Caco-2 (cell line): ENCODE data around the gene TMC5. TPM values are rescaled to one million over a fixed set of nuclear protein-coding genes. Genes with fewer than 3 reads are reported as not detected.

Source experiments
- BruUV-seq: library from RNA; stranded (reverse); fragments of 400-500 nt; replicated peaks from 2 replicates; lab custom pipeline; 2021; lab: Mats Ljungman, UMichigan
- CTCF ChIA-PET: fragments of 300-600 bp; sonication (Branson Sonifier 250); formaldehyde crosslinking; loops from one replicate; lab custom pipeline; 2022; ENCODE audit warnings: antibody characterized with exemption; lab: Charles Lee
- POLR2A ChIA-PET: fragments of 300-600 bp; sonication (Branson Sonifier 250); formaldehyde crosslinking; loops from one replicate; lab custom pipeline; 2022; ENCODE audit warnings: antibody characterized with exemption; lab: Charles Lee
- DNase-seq, 2 experiments: peaks; one replicate each; pipeline versions ENCODE4 v3.0.0 to v3.0.0-alpha.2; 2020 to 2022
- H3K27me3 ChIP-seq: replicated peaks from 2 replicates; pipeline ENCODE4 v1.6.0; 2011; ENCODE audit warnings: low read length; ENCODE audit not compliant: control insufficient read depth, insufficient read depth
- H3K36me3 ChIP-seq: 2 replicates; pipeline ENCODE4 v1.5.1; 2011; ENCODE audit warnings: low read length; ENCODE audit not compliant: control insufficient read depth, insufficient read depth
- H3K4me1 ChIP-seq: fragments of 250-450 bp; sonication (Bioruptor Pico); 2 replicates; pipeline ENCODE4 v1.5.1; 2020; ENCODE audit warnings: mild to moderate bottlenecking
- H3K4me3 ChIP-seq: 2 replicates; pipeline ENCODE4 v1.5.1; 2011; ENCODE audit warnings: low read depth, mild to moderate bottlenecking, control low read depth, low read length
- H3K9me3 ChIP-seq: fragments of 250-450 bp; sonication (Bioruptor Pico); 2 replicates; pipeline ENCODE4 v1.5.1; 2020; ENCODE audit warnings: mild to moderate bottlenecking, moderate library complexity
- H3K27ac Mint-ChIP-seq: one replicate; pipeline ENCODE4 v1.8.0; 2022; ENCODE audit warnings: mixed read lengths; ENCODE audit not compliant: unreplicated experiment
- H3K27me3 Mint-ChIP-seq: one replicate; pipeline ENCODE4 v1.8.0; 2022; ENCODE audit warnings: mixed read lengths; ENCODE audit not compliant: insufficient read depth, unreplicated experiment
- H3K36me3 Mint-ChIP-seq: one replicate; pipeline ENCODE4 v1.8.0; 2022; ENCODE audit warnings: mild to moderate bottlenecking, mixed read lengths; ENCODE audit not compliant: insufficient read depth, unreplicated experiment
- H3K4me1 Mint-ChIP-seq: one replicate; pipeline ENCODE4 v1.8.0; 2022; ENCODE audit warnings: low read depth, mixed read lengths; ENCODE audit not compliant: unreplicated experiment
- H3K4me3 Mint-ChIP-seq: one replicate; pipeline ENCODE4 v1.8.0; 2022; ENCODE audit warnings: mild to moderate bottlenecking, moderate library complexity, mixed read lengths; ENCODE audit not compliant: unreplicated experiment
- H3K9me3 Mint-ChIP-seq: one replicate; pipeline ENCODE4 v1.8.0; 2022; ENCODE audit warnings: mixed read lengths; ENCODE audit not compliant: unreplicated experiment
- CTCF ChIP-seq, 2 experiments: fragments of 200-600 bp in 1 of 2; IDR thresholded peaks; 1 replicate in 1 of 2; 2 replicates in 1 of 2; pipeline versions ENCODE4 v1.5.1 to v1.8.0; 2011 to 2022; ENCODE audit warnings: antibody characterized with exemption in 1 of 2, control low read depth in 1 of 2, inconsistent platforms in 1 of 2, low read depth in 1 of 2, low read length in 1 of 2, mild to moderate bottlenecking in 1 of 2, moderate library complexity in 1 of 2; ENCODE audit not compliant: insufficient read depth in 1 of 2, severe bottlenecking in 1 of 2, unreplicated experiment in 1 of 2
- intact Hi-C: fragments of 100-400 bp; cut with micrococcal nuclease; formaldehyde crosslinking; loops from one replicate; pipeline ENCODE4 v1.10.0; 2022; ENCODE audit not compliant: unreplicated experiment
- total RNA-seq: library from RNA; stranded (reverse); gene quantifications from 2 replicates; pipeline ENCODE4 v1.2.3, GENCODE V29; 2022

Gene TMC5
- total RNA-seq, 1 experiment from 2014 or later = 2.3 TPM

GRCh38 chr16:19503461-19504075 is 85.9 kb downstream of the TMC5 start:
- no TSS peak for BruUV-seq
- intact Hi-C loops = no loop called here
- H3K36me3 ChIP-seq = no peaks in the 10 kb centered on the region; the same call in 1 of the 2 replicates
- H3K9me3 Mint-ChIP-seq = no peaks in the 10 kb centered on the region
- no peak for DNase-seq
- peaks cover 36% of the 10 kb centered on the region for H3K36me3 Mint-ChIP-seq
- H3K4me3 Mint-ChIP-seq = no peak overlapping the region
- no peak for TF ChIP-seq CTCF (IDR thresholded peaks at IDR 0.05; ENCODE audit: insufficient read depth in 1 of 2, low read depth in 1 of 2, low read length in 1 of 2, severe bottlenecking in 1 of 2, unreplicated experiment in 1 of 2)
- H3K27me3 ChIP-seq = no peaks in the 10 kb centered on the region
- no peaks in the 10 kb centered on the region for H3K27me3 Mint-ChIP-seq
- H3K4me1 ChIP-seq = 0 out of 2 replicates have a peak, but pooled peaks cover 4% of the 10 kb centered on the region
- ChIA-PET POLR2A (no interaction called here), CTCF (interaction anchor here (0.6 to 1.7 kb wide), 3 partner anchors 10 to 117 kb away, joined by 3 to 5 read pairs (median 3); no protein-coding TSS in a partner anchor)
- H3K9me3 ChIP-seq = no peaks in the 10 kb centered on the region
- H3K4me1 Mint-ChIP-seq = peaks cover 9% of the 10 kb centered on the region
- H3K27ac Mint-ChIP-seq = no peak overlapping the region
- no peak overlapping the region for H3K4me3 ChIP-seq

- Histone ChIP-seq H3K27me3 (no peaks in the 10 kb centered on the region), H3K4me1 (0 out of 2 replicates have a peak, but pooled peaks cover 4% of the 10 kb centered on the region), H3K9me3 (no peaks in the 10 kb centered on the region), H3K36me3 (no peaks in the 10 kb centered on the region; the same call in 1 of the 2 replicates), H3K4me3 (no peak overlapping the region)
- no peak for DNase-seq
- TF ChIP-seq CTCF (IDR thresholded peaks at IDR 0.05; ENCODE audit: insufficient read depth in 1 of 2, low read depth in 1 of 2, low read length in 1 of 2, severe bottlenecking in 1 of 2, unreplicated experiment in 1 of 2) = no peak
- BruUV-seq = no TSS peak
- POLR2A ChIA-PET = no interaction called here
- CTCF ChIA-PET = interaction anchor here (0.9 kb wide), 1 partner anchor 121 kb away, joined by 3 read pairs; no protein-coding TSS in a partner anchor
- H3K4me1 Mint-ChIP-seq = peaks cover 9% of the 10 kb centered on the region
- no peak overlapping the region for H3K27ac Mint-ChIP-seq
- no peak overlapping the region for H3K4me3 Mint-ChIP-seq
- intact Hi-C loops = no loop called here
- no peaks in the 10 kb centered on the region for H3K9me3 Mint-ChIP-seq
- H3K27me3 Mint-ChIP-seq = no peaks in the 10 kb centered on the region
- H3K36me3 Mint-ChIP-seq = peaks cover 33% of the 10 kb centered on the region
Observed at GRCh38 chr16:19505600-19506303, 88.1 kb downstream of the TMC5 start.

- intact Hi-C loops = no loop called here
- BruUV-seq = no TSS peak
- H3K27ac Mint-ChIP-seq = no peak overlapping the region
Observed at GRCh38 chr16:19506965-19507364, 89.3 kb downstream of the TMC5 start.

More at GRCh38 chr16:19506965-19507364, 89.3 kb downstream of the TMC5 start:
- ChIA-PET CTCF (no interaction called here), POLR2A (no interaction called here)
- DNase-seq = no peak
- Mint-ChIP-seq H3K9me3 (no peaks in the 10 kb centered on the region), H3K27me3 (no peaks in the 10 kb centered on the region), H3K4me3 (no peak overlapping the region), H3K4me1 (peaks cover 9% of the 10 kb centered on the region), H3K36me3 (peaks cover 31% of the 10 kb centered on the region)
- TF ChIP-seq CTCF (IDR thresholded peaks at IDR 0.05; ENCODE audit: insufficient read depth in 1 of 2, low read depth in 1 of 2, low read length in 1 of 2, severe bottlenecking in 1 of 2, unreplicated experiment in 1 of 2) = no peak
- no peak overlapping the region for H3K4me3 ChIP-seq
- H3K27me3 ChIP-seq = no peaks in the 10 kb centered on the region
- H3K9me3 ChIP-seq = no peaks in the 10 kb centered on the region
- 0 out of 2 replicates have a peak, but pooled peaks cover 4% of the 10 kb centered on the region for H3K4me1 ChIP-seq
- no peaks in the 10 kb centered on the region; the same call in 1 of the 2 replicates for H3K36me3 ChIP-seq
